GM10266 (cell line): Measurements from ENCODE around the gene IMMP2L.

Experiments
- DNase-seq: peaks from one replicate; pipeline ENCODE4 v3.0.0; 2012; ENCODE audit errors: extremely low spot score
- TF ChIP-seq, protein P1 (sequence below): IDR thresholded peaks from 2 replicates; pipeline ENCODE4 v1.5.1; 2012; ENCODE audit warnings: mild to moderate bottlenecking, low read depth; ENCODE audit not compliant: control insufficient read depth, insufficient read depth; ENCODE audit errors: missing control alignments

The IMMP2L gene

DNA sequence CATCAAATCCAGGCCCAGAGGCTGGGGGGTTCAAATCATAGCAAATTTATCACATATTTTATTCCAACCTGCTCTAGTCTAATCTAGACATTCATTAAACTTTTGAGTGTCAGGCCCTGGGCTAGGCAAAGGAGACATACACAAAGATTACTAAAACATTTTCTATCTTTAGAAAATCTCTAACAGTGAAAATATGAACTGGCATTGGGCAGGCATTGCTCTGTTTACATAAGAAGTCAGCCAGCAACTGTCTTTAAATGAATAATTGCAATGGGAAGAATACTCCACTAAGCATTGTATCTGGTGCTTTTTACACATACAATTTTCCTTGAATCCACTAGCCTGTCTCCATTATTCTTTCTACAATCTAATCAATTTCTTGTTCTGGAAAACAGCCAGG lies 693.8 kb downstream of the IMMP2L start:
- TF ChIP-seq, protein P1, sequence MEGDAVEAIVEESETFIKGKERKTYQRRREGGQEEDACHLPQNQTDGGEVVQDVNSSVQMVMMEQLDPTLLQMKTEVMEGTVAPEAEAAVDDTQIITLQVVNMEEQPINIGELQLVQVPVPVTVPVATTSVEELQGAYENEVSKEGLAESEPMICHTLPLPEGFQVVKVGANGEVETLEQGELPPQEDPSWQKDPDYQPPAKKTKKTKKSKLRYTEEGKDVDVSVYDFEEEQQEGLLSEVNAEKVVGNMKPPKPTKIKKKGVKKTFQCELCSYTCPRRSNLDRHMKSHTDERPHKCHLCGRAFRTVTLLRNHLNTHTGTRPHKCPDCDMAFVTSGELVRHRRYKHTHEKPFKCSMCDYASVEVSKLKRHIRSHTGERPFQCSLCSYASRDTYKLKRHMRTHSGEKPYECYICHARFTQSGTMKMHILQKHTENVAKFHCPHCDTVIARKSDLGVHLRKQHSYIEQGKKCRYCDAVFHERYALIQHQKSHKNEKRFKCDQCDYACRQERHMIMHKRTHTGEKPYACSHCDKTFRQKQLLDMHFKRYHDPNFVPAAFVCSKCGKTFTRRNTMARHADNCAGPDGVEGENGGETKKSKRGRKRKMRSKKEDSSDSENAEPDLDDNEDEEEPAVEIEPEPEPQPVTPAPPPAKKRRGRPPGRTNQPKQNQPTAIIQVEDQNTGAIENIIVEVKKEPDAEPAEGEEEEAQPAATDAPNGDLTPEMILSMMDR, result no peak
- DNase-seq, result no peak

DNA sequence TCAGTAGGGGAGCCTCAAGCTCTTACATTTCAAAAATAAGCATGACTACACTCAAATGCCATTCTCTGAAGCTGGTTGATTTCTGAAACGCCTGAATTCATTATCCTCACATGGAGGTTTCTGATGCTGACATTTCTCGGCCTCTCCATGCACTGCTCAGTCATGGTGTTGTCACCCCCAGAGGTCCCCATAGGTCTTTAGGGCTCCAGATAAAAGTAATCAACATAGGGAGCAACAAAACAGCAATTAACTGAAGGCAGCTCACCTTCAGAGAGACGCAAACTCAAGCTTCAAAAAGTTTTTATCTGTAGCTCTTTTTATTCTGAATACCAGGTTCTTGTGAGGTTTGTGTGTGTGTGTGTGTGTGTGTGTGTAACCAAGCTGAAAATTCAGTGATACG lies 694.5 kb downstream of the IMMP2L start:
- TF ChIP-seq, protein P1, result no peak
- no peak for DNase-seq

DNA sequence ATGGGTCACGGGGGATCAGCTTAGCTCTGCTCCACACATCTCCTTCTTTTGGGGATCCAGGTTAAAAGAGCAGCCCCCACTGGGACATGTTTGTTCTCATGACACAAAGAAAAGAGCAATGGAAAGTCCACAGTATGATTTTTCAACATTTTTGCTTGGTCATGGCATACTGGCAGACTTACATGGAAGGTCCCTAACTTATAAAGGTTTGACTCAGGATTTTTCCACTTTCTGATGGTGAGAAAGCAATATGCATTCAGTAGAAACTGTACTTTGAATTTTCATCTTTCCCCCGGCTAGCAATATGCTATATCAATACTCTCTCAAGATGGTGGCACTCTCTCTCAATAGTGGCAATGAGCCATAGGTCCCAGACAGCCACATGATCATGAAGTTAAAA lies 699.0 kb downstream of the IMMP2L start:
- TF ChIP-seq, protein P1, result no peak
- DNase-seq, result no peak

DNA sequence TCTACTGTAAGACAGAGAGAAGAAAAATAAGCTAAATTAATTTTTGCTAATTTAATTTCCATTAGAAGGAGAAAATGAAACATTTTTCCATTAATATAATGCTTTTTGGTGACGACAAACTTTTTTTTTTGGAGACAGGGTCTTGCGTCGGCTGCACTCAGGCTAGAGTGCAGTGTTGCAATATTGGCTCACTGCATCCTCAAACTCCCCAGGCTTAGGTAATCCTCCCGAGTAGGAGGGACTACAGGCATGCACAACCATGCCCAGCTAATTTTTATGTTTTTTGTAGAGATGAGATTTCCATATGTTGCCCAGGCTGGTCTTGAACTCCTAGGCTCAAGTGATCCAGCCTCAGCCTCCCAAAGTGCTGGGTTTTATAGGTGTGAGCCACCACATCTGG lies 701.1 kb downstream of the IMMP2L start:
- TF ChIP-seq, protein P1, result no peak
- DNase-seq, result no peak

DNA sequence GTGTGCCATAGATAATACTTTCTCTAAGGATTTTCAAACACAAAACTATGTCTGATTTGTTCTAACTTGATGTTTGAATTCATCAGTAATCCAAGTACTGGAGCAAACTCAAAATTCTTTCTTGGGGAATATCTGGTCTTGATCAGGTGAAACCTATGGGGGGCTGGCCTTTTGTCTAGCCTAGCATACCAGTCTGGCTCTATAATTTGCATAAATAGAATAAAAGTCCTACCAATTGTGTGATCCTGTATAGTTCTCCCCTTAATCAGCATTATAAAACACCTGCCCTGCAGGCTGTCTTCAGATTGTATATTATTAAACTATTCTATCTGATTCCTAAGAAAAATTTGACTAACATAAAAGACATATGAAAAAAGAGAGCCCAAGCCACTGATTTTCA lies 705.2 kb downstream of the IMMP2L start:
- TF ChIP-seq, protein P1, result no peak
- DNase-seq, result no peak

DNA sequence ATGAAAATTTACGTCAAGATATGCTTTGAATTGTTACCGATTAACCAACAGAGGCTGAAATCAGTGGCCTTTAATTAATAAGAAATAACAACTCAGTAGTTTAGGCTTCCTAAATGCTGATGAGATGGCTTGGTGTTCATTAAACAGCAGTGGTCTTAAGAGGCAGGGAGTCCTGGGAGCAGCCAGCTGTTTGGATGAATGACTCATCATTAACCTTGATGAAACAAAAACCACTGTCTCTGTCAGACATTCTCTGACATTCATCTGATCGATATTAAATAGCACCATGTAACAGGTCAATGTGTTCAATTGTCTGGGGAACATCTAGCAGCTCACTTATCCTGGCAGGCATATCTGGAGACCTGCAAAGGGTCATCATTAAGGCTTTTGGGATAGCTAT lies 705.6 kb downstream of the IMMP2L start:
- TF ChIP-seq, protein P1, result no peak
- DNase-seq, result no peak

DNA sequence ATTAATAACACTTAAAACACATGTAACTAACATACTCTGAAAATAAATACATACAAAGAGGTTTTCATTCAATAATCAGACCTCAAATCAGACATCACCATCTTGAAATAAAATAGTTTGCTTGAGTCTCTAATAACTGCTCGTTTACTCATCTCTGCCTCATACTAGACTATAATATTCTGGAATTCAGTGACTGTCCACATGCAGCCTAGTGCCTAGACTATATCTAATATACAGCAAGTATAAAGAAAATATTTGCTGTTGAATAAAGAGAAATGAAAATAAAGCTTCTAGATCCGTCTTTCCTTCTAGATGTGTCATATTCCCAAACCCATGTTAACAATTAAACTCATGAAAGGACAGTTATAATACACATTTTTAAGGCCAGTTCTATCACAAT lies 707.6 kb downstream of the IMMP2L start:
- DNase-seq, result no peak
- TF ChIP-seq, protein P1, result no peak

DNA sequence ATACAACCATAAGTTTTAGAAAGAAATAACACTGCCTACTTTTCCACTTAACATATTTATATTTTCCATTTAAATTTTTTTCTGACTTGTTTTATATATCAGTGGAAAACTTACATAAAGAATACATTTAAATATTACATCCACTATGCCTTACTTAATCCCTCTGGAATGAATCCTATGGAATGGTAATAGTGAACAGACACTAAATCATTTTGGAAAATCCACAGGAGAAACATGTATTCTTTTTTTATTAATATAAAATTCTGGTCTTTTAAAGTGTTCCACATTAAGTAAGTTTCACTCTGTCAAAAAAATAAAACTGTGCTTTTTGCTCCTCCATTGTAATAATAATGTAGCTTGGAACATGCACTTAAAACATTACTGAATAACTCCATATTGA lies 708.1 kb downstream of the IMMP2L start:
- DNase-seq, result no peak
- TF ChIP-seq, protein P1, result no peak
